HCT116 (cell line): ENCODE data around the gene SCG5. TPM values are rescaled to one million over a fixed set of nuclear protein-coding genes. Genes with fewer than 3 reads are reported as not detected.

Source experiments
- ATAC-seq: fragments of 200-7000 bp; cut with Tn5 transposase; 2 replicates; pipeline ENCODE4 v1.9.1; 2020; ENCODE audit warnings: mild to moderate bottlenecking, moderate library complexity
- BruUV-seq: library from RNA; stranded (reverse); fragments of 400-500 nt; replicated peaks from 2 replicates; lab custom pipeline; 2021; lab: Mats Ljungman, UMichigan
- CTCF ChIA-PET: fragments of 300-600 bp; sonication (Branson Sonifier 250); formaldehyde crosslinking; loops from one replicate; lab custom pipeline; 2021; ENCODE audit warnings: antibody characterized with exemption; lab: Charles Lee
- POLR2A ChIA-PET: fragments of 300-600, 350-600 bp; sonication (Branson Sonifier 250); formaldehyde crosslinking; loops from one replicate; lab custom pipeline; 2021; ENCODE audit warnings: antibody characterized with exemption; lab: Charles Lee
- RAD21 ChIA-PET, 2 experiments: fragments of 300-600 bp; sonication (Branson Sonifier 250); formaldehyde crosslinking; loops; one replicate each; lab custom pipeline; 2023; ENCODE audit warnings: low total read pairs in 2 of 2; ENCODE audit not compliant: uncharacterized antibody in 2 of 2, unreplicated experiment in 2 of 2, low non-redundant PET in 1 of 2; lab: Charles Lee
- DNase-seq: peaks from one replicate; pipeline ENCODE4 v3.0.0-alpha.2; 2010; ENCODE audit warnings: low read depth, low spot score
- H2AFZ ChIP-seq: fragments of 200-600 bp; shearing (Covaris generic), sonication (generic); 2 replicates; pipeline ENCODE4 v1.6.1; 2017; ENCODE audit warnings: low read depth, mixed run types, mixed read lengths, antibody characterized with exemption, low read length; ENCODE audit not compliant: poor library complexity, severe bottlenecking
- H3K27ac ChIP-seq: 2 replicates; pipeline ENCODE4 v1.5.1; 2012; ENCODE audit warnings: low read depth, low read length
- H3K27me3 ChIP-seq: fragments of 200-600 bp; sonication (generic); 2 replicates; pipeline ENCODE4 v1.6.1; 2016; ENCODE audit warnings: mixed run types, low read length, mixed read lengths; ENCODE audit not compliant: insufficient read depth
- H3K36me3 ChIP-seq, 2 experiments: fragments of 200-500 bp in 1 of 2; fragments of 200-600 bp in 1 of 2; sonication (Bioruptor generic) in 1 of 2; sonication (generic) in 1 of 2; 2 replicates each; pipeline versions ENCODE4 v1.5.1 to v1.6.1; 2014 to 2016; ENCODE audit warnings: low read length in 2 of 2, inconsistent platforms in 1 of 2, mixed read lengths in 1 of 2, mixed run types in 1 of 2; ENCODE audit not compliant: insufficient read depth in 2 of 2, control insufficient read depth in 1 of 2
- H3K4me1 ChIP-seq, 2 experiments: fragments of 200-600 bp in 1 of 2; sonication (generic) in 1 of 2; 2 replicates each; pipeline versions ENCODE4 v1.5.1 to v1.6.1; 2012 to 2017; ENCODE audit warnings: low read length in 2 of 2, inconsistent platforms in 1 of 2, mild to moderate bottlenecking in 1 of 2, mixed read lengths in 1 of 2, mixed run types in 1 of 2, moderate library complexity in 1 of 2; ENCODE audit not compliant: insufficient read depth in 2 of 2, control insufficient read depth in 1 of 2
- H3K4me2 ChIP-seq: fragments of 200-600 bp; sonication (generic); 2 replicates; pipeline ENCODE4 v1.6.1; 2017; ENCODE audit warnings: mixed run types, low read length, mixed read lengths
- H3K4me3 ChIP-seq, 2 experiments: fragments of 200-600 bp in 1 of 2; sonication (generic) in 1 of 2; replicated peaks in 1 of 2; 2 replicates each; pipeline ENCODE4 v1.5.1; 2011 to 2016; ENCODE audit warnings: low read length in 2 of 2, control low read depth in 1 of 2, low read depth in 1 of 2, mild to moderate bottlenecking in 1 of 2, mixed read lengths in 1 of 2, mixed run types in 1 of 2
- H3K79me2 ChIP-seq: fragments of 200-600 bp; sonication (generic); 2 replicates; pipeline ENCODE4 v1.6.1; 2017; ENCODE audit warnings: mild to moderate bottlenecking, mixed run types, low read length, moderate library complexity, mixed read lengths; ENCODE audit not compliant: insufficient read depth
- H3K9ac ChIP-seq: fragments of 200-600 bp; sonication (generic); 2 replicates; pipeline ENCODE4 v1.6.1; 2016; ENCODE audit warnings: low read length, mixed read lengths
- H3K9me2 ChIP-seq: fragments of 200-600 bp; sonication (generic), shearing (Covaris generic); 2 replicates; pipeline ENCODE4 v1.6.1; 2017; ENCODE audit warnings: mixed run types, mild to moderate bottlenecking, moderate library complexity; ENCODE audit not compliant: insufficient read depth
- H3K9me3 ChIP-seq, 2 experiments: fragments of 200-500 bp in 1 of 2; fragments of 200-600 bp in 1 of 2; sonication (Bioruptor generic) in 1 of 2; sonication (generic) in 1 of 2; 2 replicates each; pipeline ENCODE4 v1.6.1; 2014 to 2017; ENCODE audit warnings: low read length in 2 of 2, mixed read lengths in 2 of 2, inconsistent platforms in 1 of 2, low read depth in 1 of 2, mild to moderate bottlenecking in 1 of 2, mixed run types in 1 of 2, moderate library complexity in 1 of 2; ENCODE audit not compliant: control insufficient read depth in 1 of 2, insufficient read depth in 1 of 2
- H4K20me1 ChIP-seq: fragments of 200-600 bp; sonication (generic), shearing (Covaris generic); 2 replicates; pipeline ENCODE4 v1.6.1; 2017; ENCODE audit warnings: mixed run types, mild to moderate bottlenecking, moderate library complexity; ENCODE audit not compliant: insufficient read depth
- ATF3 ChIP-seq: IDR thresholded peaks from 2 replicates; pipeline ENCODE4 v1.6.1; 2012
- CBX3 ChIP-seq: IDR thresholded peaks from 2 replicates; pipeline ENCODE4 v1.6.1; 2012; ENCODE audit warnings: low read depth
- CTCF ChIP-seq, 3 experiments: fragments of 200-600 bp in 1 of 3; sonication (generic) in 1 of 3; IDR thresholded peaks in 2 of 3; conservative IDR thresholded peaks in 1 of 3; 2 replicates each; pipeline ENCODE4 v1.5.1; 2012 to 2017; ENCODE audit warnings: low read depth in 2 of 3, low read length in 2 of 3, antibody characterized with exemption in 1 of 3, borderline replicate concordance in 1 of 3, control low read depth in 1 of 3, mild to moderate bottlenecking in 1 of 3, mixed read lengths in 1 of 3, mixed run types in 1 of 3, moderate library complexity in 1 of 3; ENCODE audit not compliant: insufficient read depth in 1 of 3
- ELF1 ChIP-seq: IDR thresholded peaks from 2 replicates; pipeline ENCODE4 v1.6.1; 2012; ENCODE audit warnings: low read depth, borderline replicate concordance
- EZH2 ChIP-seq: fragments of 200-600 bp; sonication (generic); IDR thresholded peaks from 2 replicates; pipeline ENCODE4 v1.6.1; 2017; ENCODE audit warnings: antibody characterized with exemption, mixed run types
- EZH2phosphoT487 ChIP-seq: fragments of 200-600 bp; IDR thresholded peaks from 2 replicates; pipeline ENCODE4 v1.6.1; 2018; ENCODE audit warnings: antibody characterized with exemption, borderline replicate concordance
- FOSL1 ChIP-seq: IDR thresholded peaks from 2 replicates; pipeline ENCODE4 v1.6.1; 2012; ENCODE audit warnings: low read depth
- JUND ChIP-seq: IDR thresholded peaks from 2 replicates; pipeline ENCODE4 v1.6.1; 2012
- MAX ChIP-seq: IDR thresholded peaks from 2 replicates; pipeline ENCODE4 v1.6.1; 2012
- POLR2A ChIP-seq: IDR thresholded peaks from 2 replicates; pipeline ENCODE4 v1.7.0; 2011; ENCODE audit warnings: borderline replicate concordance; ENCODE audit not compliant: insufficient read depth, insufficient read length; ENCODE audit errors: extremely low read depth
- POLR2AphosphoS5 ChIP-seq: IDR thresholded peaks from 2 replicates; pipeline ENCODE4 v1.6.1; 2011; ENCODE audit warnings: mild to moderate bottlenecking, low read depth, low read length, moderate library complexity
- RAD21 ChIP-seq: IDR thresholded peaks from 2 replicates; pipeline ENCODE4 v1.6.1; 2012; ENCODE audit warnings: low read depth, mild to moderate bottlenecking
- REST ChIP-seq: IDR thresholded peaks from 2 replicates; pipeline ENCODE4 v1.6.1; 2012; ENCODE audit warnings: low read depth
- TCF7L2 ChIP-seq: IDR thresholded peaks from 2 replicates; pipeline ENCODE4 v1.7.0; 2011; ENCODE audit warnings: borderline replicate concordance, inconsistent platforms; ENCODE audit not compliant: insufficient read depth, insufficient read length; ENCODE audit errors: extremely low read depth
- YY1 ChIP-seq: IDR thresholded peaks from 2 replicates; pipeline ENCODE4 v1.6.1; 2011; ENCODE audit warnings: low read length, low read depth, moderate library complexity, mild to moderate bottlenecking; ENCODE audit not compliant: insufficient replicate concordance; ENCODE audit errors: extremely low read depth
- ZFX ChIP-seq: fragments of 450-650 bp; IDR thresholded peaks from 2 replicates; pipeline ENCODE4 v1.6.1; 2017
- ZNF274 ChIP-seq: fragments of 200-500 bp; sonication (Bioruptor generic); IDR thresholded peaks from 2 replicates; pipeline ENCODE4 v1.6.1; 2014; ENCODE audit warnings: mild to moderate bottlenecking, low read depth, low read length, inconsistent platforms
- intact Hi-C: fragments of 100-400 bp; cut with micrococcal nuclease; formaldehyde crosslinking; loops from 2 replicates; pipeline ENCODE4 v1.10.0; 2022
- total RNA-seq: library from RNA; stranded (reverse); gene quantifications from one replicate; pipeline ENCODE4 v1.2.1, GENCODE V29; 2021; ENCODE audit not compliant: unreplicated experiment
- TF ChIP-seq, protein P1 (sequence below): IDR thresholded peaks from 2 replicates; pipeline ENCODE4 v1.6.1; 2011; ENCODE audit warnings: mild to moderate bottlenecking, low read length, moderate library complexity; ENCODE audit not compliant: insufficient replicate concordance; ENCODE audit errors: extremely low read depth

SCG5 gene
- total RNA-seq, 1 experiment from 2014 or later, result 1.7 TPM

DNA sequence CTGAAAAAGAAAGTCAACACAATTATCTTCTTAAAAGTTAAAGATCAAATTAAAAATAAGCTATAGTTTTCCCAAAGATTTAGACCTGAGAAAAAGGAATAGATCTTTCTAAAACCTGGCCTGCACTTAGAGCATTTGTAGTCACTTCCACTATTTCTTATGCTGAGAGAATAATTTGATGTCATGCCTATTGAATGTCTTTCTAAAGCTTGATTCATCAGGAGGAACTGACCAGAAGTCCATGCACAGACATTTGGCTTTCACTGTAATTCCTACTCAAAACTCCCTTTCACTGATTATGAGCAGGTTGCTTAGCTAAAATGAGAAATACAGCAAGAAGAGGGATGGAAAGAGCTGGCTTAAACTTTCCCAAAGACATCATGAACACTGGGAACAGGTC, 80.6 kb downstream of the SCG5 start:
- DNase-seq, result no peak
- Histone ChIP-seq H3K4me3 (no peak overlapping the region), H3K27ac (no peak overlapping the region), H3K79me2 (no peaks in the 10 kb centered on the region), H3K9me3 (no peaks in the 10 kb centered on the region), H3K4me2 (no peak overlapping the region), H3K9me2 (no peaks in the 10 kb centered on the region), H3K4me1 (no peaks in the 10 kb centered on the region), H3K9ac (no peak overlapping the region), H4K20me1 (no peaks in the 10 kb centered on the region), H3K36me3 (no peaks in the 10 kb centered on the region)
- ChIA-PET POLR2A (no interaction called here), RAD21 (no interaction called here)
- intact Hi-C loops, result no loop called here
- TF ChIP-seq RAD21 (no peak), MAX (no peak), EZH2 (no peak), JUND (no peak), TCF7L2 (no peak), ZNF274 (no peak), CBX3 (no peak), ELF1 (no peak), REST (no peak), POLR2A (no peak), YY1 (no peak), CTCF (IDR thresholded peaks at IDR 0.05 in 2 of 3, conservative IDR thresholded peaks at IDR 0.05 in 1 of 3; ENCODE audit: borderline replicate concordance in 1 of 3, insufficient read depth in 1 of 3, low read depth in 2 of 3, low read length in 2 of 3) (no peak), POLR2AphosphoS5 (no peak), FOSL1 (no peak), EZH2phosphoT487 (no peak), ZFX (no peak), ATF3 (no peak)
- TF ChIP-seq, protein P1, sequence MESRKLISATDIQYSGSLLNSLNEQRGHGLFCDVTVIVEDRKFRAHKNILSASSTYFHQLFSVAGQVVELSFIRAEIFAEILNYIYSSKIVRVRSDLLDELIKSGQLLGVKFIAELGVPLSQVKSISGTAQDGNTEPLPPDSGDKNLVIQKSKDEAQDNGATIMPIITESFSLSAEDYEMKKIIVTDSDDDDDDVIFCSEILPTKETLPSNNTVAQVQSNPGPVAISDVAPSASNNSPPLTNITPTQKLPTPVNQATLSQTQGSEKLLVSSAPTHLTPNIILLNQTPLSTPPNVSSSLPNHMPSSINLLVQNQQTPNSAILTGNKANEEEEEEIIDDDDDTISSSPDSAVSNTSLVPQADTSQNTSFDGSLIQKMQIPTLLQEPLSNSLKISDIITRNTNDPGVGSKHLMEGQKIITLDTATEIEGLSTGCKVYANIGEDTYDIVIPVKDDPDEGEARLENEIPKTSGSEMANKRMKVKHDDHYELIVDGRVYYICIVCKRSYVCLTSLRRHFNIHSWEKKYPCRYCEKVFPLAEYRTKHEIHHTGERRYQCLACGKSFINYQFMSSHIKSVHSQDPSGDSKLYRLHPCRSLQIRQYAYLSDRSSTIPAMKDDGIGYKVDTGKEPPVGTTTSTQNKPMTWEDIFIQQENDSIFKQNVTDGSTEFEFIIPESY, result no peak
- TF ChIP-seq, all 23 proteins: peak for 0
- H2AFZ ChIP-seq, result no peak overlapping the region
- no peak for ATAC-seq
- CTCF ChIA-PET, result no interaction called here
- no TSS peak for BruUV-seq
- H3K27me3 ChIP-seq, result no peaks in the 10 kb centered on the region
